MCF 10A (cell line): ENCODE results near the gene PLXNB2. TPM values are rescaled to one million over a fixed set of nuclear protein-coding genes. Genes with fewer than 3 reads are reported as not detected.

Experiments
- BruUV-seq: library from RNA; stranded (reverse); fragments of 400-500 nt; replicated peaks from 2 replicates; lab custom pipeline; 2021; lab: Mats Ljungman, UMichigan
- CTCF ChIA-PET: fragments of 300-600 bp; sonication (Branson Sonifier 250); formaldehyde crosslinking; extraction: SDS; loops from one replicate; lab custom pipeline; 2021; ENCODE audit warnings: antibody characterized with exemption, inconsistent platforms; lab: Yijun Ruan, JAX
- POLR2A ChIA-PET: fragments of 300-600, 350-650 bp; sonication (Branson Sonifier 250); formaldehyde crosslinking; extraction: SDS; loops from one replicate; lab custom pipeline; 2020; ENCODE audit warnings: antibody characterized with exemption, inconsistent platforms; lab: Yijun Ruan, JAX
- DNase-seq: peaks from one replicate; pipeline ENCODE4 v3.0.0-alpha.2; 2018; ENCODE audit not compliant: unreplicated experiment
- H3K27ac Mint-ChIP-seq: one replicate; pipeline ENCODE4 v1.8.0; 2022; ENCODE audit warnings: mild to moderate bottlenecking, low read depth, mixed read lengths; ENCODE audit not compliant: unreplicated experiment
- H3K27me3 Mint-ChIP-seq: one replicate; pipeline ENCODE4 v1.8.0; 2022; ENCODE audit warnings: mixed read lengths; ENCODE audit not compliant: insufficient read depth, unreplicated experiment
- H3K36me3 Mint-ChIP-seq: one replicate; pipeline ENCODE4 v1.8.0; 2022; ENCODE audit warnings: mild to moderate bottlenecking, moderate library complexity, mixed read lengths; ENCODE audit not compliant: insufficient read depth, unreplicated experiment
- H3K4me1 Mint-ChIP-seq: one replicate; pipeline ENCODE4 v1.8.0; 2022; ENCODE audit warnings: mixed read lengths; ENCODE audit not compliant: insufficient read depth, unreplicated experiment
- H3K4me3 Mint-ChIP-seq: one replicate; pipeline ENCODE4 v1.8.0; 2022; ENCODE audit warnings: mild to moderate bottlenecking, moderate library complexity, mixed read lengths; ENCODE audit not compliant: unreplicated experiment
- H3K9me3 Mint-ChIP-seq: one replicate; pipeline ENCODE4 v1.8.0; 2022; ENCODE audit warnings: mixed read lengths; ENCODE audit not compliant: unreplicated experiment
- intact Hi-C: fragments of 100-400 bp; cut with micrococcal nuclease; formaldehyde crosslinking; loops from 2 replicates; pipeline ENCODE4 v1.14.1; 2022
- total RNA-seq: library from RNA; stranded (reverse); gene quantifications from 2 replicates; pipeline ENCODE4 v1.2.3, GENCODE V29; 2022
- TF ChIP-seq, protein P1 (sequence below): fragments of 200-600 bp; IDR thresholded peaks from one replicate; pipeline ENCODE4 v1.8.0; 2022; ENCODE audit warnings: antibody characterized with exemption, mild to moderate bottlenecking; ENCODE audit not compliant: unreplicated experiment

PLXNB2 gene
- total RNA-seq, 1 experiment from 2014 or later, result 199 TPM

DNA sequence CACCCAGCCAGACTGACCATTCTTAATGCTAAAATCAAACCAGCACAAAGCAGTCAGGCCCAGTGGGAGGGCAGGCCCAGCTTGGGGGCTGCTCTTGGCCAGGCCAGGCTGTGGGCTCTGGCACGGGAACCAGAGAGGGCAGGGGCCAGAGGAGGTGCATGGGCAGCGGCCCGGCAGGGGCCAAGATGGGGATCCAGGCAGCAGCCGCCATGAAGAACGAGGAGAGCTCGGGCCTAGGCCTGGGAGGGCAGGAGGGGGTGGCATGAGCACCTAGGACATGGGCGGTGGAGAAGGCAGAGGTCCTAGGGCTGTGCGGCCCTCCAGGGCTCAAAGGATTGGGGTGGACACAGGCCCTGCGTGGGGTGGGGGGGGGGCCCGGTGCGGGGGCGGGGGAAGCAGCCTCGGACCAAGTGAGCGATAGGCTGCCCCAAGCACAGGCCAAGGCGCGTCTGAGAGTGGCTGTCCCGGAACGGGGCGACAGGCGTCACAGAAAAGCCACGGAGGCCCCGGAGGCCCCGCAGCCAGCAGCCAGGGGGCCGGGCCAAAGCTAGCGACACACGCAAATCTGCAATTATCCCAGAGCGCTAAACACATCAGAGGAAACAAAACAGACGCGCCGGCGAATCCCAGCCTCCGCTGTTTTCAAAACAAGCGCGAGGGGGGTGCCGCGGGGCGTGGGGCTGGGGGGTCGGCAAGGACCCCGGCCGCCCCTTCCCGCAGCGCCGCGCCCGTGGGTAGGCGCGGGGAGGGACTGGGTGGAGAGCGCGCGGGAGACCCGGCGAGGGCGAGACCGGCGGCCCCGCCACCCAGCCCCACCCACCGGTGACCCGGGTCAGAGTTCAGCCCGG lies 8.3 kb downstream of the PLXNB2 start:
- Mint-ChIP-seq H3K27me3 (no peaks in the 10 kb centered on the region), H3K4me3 (no peak overlapping the region), H3K9me3 (no peaks in the 10 kb centered on the region), H3K27ac (no peak overlapping the region), H3K36me3 (peaks cover 39% of the 10 kb centered on the region), H3K4me1 (peaks cover 29% of the 10 kb centered on the region)
- DNase-seq, result no peak
- CTCF ChIA-PET, result interaction anchor here (0.6 kb wide), 1 partner anchor 24 kb away, joined by 5 read pairs; no protein-coding TSS in a partner anchor
- POLR2A ChIA-PET, result interaction anchor here (0.9 kb wide), 1 partner anchor 54 kb away, joined by 3 read pairs; no protein-coding TSS in a partner anchor
- no TSS peak for BruUV-seq
- intact Hi-C loops, result no loop called here
- TF ChIP-seq, protein P1, sequence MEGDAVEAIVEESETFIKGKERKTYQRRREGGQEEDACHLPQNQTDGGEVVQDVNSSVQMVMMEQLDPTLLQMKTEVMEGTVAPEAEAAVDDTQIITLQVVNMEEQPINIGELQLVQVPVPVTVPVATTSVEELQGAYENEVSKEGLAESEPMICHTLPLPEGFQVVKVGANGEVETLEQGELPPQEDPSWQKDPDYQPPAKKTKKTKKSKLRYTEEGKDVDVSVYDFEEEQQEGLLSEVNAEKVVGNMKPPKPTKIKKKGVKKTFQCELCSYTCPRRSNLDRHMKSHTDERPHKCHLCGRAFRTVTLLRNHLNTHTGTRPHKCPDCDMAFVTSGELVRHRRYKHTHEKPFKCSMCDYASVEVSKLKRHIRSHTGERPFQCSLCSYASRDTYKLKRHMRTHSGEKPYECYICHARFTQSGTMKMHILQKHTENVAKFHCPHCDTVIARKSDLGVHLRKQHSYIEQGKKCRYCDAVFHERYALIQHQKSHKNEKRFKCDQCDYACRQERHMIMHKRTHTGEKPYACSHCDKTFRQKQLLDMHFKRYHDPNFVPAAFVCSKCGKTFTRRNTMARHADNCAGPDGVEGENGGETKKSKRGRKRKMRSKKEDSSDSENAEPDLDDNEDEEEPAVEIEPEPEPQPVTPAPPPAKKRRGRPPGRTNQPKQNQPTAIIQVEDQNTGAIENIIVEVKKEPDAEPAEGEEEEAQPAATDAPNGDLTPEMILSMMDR, result no peak

GRCh38 chr22:50298266-50298637 lies 9.2 kb downstream of the PLXNB2 start:
- peaks cover 29% of the 10 kb centered on the region for H3K36me3 Mint-ChIP-seq
- H3K4me3 Mint-ChIP-seq, result no peak overlapping the region
- peaks cover 27% of the 10 kb centered on the region for H3K4me1 Mint-ChIP-seq
- TF ChIP-seq, protein P1, result no peak
- intact Hi-C loops, result no loop called here
- POLR2A ChIA-PET, result no interaction called here
- no peak for DNase-seq
- H3K9me3 Mint-ChIP-seq, result no peaks in the 10 kb centered on the region
- H3K27ac Mint-ChIP-seq, result no peak overlapping the region
- BruUV-seq, result no TSS peak
- CTCF ChIA-PET, result no interaction called here
- no peaks in the 10 kb centered on the region for H3K27me3 Mint-ChIP-seq

DNA sequence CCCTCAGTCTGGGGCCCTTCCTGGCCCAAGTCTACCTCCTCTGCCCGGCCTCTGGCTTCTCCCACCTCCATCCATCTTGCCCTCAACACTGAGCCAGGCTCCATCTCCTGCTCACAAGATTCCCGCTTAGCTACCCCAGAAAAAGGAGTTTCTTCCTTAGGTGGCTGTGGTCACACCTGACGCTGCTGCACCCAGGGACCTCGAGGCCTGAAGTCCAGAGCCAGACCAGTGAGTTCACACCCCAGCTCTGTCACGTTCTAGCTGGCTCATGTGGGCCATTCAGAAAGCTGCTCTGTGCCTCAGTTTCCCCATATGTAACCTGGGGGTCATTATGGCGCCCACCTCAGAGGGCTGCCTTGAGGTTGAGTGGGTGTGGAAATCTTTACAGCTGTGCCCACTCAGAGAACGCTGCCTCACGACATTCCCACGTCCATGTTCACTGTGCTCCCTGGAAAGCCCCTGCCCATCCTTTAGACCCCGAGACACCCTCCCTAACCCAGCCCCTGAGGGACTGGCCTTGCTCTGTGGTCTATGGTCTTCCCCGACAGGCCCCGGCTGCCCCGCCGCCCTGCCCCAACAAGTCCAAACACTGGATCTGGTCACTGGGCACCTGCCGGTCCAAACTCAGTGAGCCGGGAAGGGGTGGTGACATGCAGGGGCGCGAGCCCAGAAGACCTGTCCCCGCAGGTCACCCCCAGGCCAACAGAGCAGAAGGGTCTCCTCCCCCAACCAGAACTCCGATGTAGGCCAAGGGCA lies 9.8 kb downstream of the PLXNB2 start:
- DNase-seq, result no peak
- intact Hi-C loops, result no loop called here
- Mint-ChIP-seq H3K4me3 (no peak overlapping the region), H3K9me3 (no peaks in the 10 kb centered on the region), H3K36me3 (peaks cover 26% of the 10 kb centered on the region), H3K4me1 (peaks cover 28% of the 10 kb centered on the region), H3K27ac (no peak overlapping the region), H3K27me3 (no peaks in the 10 kb centered on the region)
- ChIA-PET CTCF (interaction anchor here (0.6 to 0.9 kb wide), 2 partner anchors 26 to 35 kb away, joined by 3 read pairs; no protein-coding TSS in a partner anchor), POLR2A (interaction anchor here (2.0 kb wide), 1 partner anchor 8 kb away, joined by 7 read pairs; no protein-coding TSS in a partner anchor)
- BruUV-seq, result no TSS peak
- TF ChIP-seq, protein P1, result no peak
